ENCODE measurements around the gene GNB5.
"Not testable (repeated sequence)": the region's sequence is repeated elsewhere in the genome, so short reads cannot be mapped to it uniquely, and the experiment has no call there.

Gene GNB5

DNA sequence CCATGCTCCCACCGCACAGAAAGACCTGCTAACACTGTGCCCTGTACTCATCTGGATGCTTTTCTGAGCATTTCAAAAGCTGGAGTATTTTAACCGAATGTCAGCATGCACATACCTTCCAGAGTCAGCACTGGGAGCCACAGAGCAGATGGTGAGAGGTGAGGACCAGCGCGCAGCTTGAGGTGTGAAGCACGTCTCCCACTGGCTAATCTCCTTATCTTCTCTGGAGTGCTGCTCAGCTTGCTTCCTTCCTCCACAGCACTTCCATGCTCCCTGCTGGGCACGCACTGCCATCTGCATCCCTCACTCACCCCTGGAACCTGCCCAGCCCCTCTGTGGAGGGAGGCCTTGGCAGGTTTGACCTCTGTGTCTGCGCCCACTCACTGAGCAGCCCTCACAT, at the start of gene GNB5:
TSS of gene GNB5 (minus strand) at position 186 of the 400 bp plus-strand sequence. CDS start 6,716 bp downstream, outside the sequence.
- DNase-seq (ENCODE audit: low read depth) = no peak

GRCh38 chr15:52240166-52240565, 49.0 kb upstream of the GNB5 start:
- no peak for DNase-seq (ENCODE audit: low read depth)

DNA sequence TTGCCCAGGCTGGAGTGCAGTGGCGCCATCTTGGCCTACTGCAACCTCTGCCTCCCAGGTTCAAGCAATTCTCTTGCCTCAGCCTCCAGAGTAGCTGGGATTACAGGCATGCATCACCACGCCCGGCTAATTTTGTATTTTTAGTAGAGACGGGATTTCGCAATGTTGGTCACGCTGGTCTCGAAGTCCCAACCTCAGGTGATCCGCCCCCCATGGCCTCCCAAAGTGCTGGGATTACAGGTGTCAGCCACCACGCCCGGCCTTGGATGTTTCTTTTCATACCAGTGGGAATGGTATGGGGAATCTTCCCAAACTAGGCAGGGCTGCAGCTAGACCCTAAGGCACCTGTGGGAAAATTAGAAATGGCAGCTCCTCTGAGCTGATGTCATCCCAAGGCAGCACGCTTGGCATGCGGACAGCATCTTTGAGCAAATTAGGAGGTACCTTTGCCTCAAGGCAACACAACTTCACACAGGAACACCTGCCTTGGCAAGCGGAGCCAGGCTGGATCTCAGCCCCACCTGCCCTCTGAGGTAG, 47.9 kb upstream of the GNB5 start:
- DNase-seq (ENCODE audit: low read depth) = not testable (repeated sequence)

DNA sequence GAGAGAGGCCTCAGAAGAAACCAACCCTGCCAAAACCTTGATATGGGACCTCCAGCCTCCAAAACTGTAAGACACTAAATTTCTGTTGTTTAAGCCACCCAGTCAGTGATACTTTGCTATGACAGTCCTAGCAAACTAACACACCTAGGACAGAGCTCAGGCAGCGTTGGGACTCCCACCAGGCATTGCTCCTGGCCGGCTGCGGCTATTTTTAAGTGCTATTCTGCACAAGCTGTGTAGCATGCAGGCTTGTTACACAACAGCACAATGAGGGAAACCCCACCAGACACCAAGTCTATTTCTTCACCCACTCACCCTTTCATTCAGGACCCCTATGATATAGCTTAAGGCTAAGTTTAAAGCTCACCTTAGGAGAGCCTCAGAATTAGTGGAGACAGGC, 47.0 kb upstream of the GNB5 start:
- no peak for DNase-seq (ENCODE audit: low read depth)

DNA sequence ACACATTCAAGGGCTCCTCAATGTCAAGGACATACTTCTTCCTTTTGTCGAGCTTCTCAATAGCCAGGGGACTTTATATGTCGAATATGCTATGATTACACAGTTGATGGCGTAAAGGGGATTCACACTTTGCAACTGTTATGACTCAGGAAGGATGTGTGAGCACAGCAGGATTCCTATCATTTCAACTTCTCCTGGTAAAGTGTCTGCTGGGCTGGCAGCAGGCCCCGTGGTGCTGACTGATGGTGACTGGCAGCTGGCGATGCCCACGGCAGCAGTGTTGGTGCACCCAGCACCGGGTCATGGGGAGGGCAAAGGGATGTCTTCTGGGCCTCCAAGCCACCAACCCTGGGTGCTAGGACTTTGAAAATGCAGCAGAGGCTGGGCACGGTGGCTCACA, 44.8 kb upstream of the GNB5 start:
- no peak for DNase-seq (ENCODE audit: low read depth)

GRCh38 chr15:52234596-52235541, 43.7 kb upstream of the GNB5 start:
- no peak for DNase-seq (ENCODE audit: low read depth)

DNA sequence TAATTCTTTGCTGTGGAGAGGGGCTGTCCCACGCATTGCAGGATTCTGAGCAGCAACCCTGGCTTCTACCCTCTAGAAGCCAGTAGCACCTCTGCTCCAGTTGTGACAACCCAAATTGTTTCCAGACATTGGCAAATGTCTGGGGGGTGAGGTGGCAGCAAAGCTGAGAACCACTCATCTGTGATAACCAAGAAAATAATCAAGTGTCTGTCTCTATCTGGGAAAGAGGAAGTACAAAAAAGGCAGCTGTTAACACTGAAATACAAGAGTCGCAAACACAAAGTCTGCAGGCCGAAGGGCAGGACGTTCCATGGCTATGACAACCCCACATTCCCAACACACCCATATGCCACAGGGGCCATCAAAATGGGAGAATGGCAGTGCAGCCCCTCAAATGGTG, 42.2 kb upstream of the GNB5 start:
- no peak for DNase-seq (ENCODE audit: low read depth)

- DNase-seq (ENCODE audit: low read depth) = no peak
Observed at GRCh38 chr15:52232327-52232726, 41.1 kb upstream of the GNB5 start.

DNA sequence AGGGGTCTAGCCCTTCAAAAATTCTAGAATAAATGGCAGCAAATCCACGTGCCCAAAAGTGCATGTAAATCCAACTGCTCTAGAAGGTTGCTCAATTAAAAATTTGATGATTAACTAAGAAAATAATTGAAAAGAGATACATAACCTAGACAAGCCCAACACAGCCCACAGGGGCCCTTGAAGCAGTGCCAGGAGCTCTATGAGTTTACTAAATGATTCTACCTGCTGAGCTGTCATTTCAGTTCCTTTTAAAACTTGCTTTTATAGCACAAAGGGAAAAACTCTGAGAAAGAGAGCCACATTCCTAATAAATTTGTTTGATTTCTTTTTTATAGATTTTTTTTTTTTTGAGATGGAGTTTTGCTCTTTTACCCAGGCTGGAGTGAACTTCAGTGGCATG, 38.9 kb upstream of the GNB5 start:
- DNase-seq (ENCODE audit: low read depth) = no peak

DNA sequence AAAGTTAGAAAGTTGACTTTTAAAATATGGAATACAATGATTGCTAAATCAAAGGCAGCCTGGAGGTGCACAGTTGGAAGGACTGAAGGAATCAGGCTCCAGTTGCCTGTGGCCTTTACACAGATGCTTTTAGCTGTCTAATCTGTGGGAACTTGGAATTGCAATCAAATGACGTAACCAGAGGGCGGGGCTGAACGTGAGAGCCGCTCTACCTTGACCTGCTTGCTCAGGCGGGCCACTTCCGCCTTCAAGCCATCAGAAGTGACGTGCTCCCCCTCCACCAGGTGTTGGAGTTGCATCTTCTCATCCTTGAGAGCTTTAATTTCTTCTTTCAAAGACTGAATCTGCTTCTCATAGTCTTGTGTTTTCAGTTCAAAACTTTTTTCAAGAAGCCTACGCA, 37.7 kb upstream of the GNB5 start:
- no peak for DNase-seq (ENCODE audit: low read depth)

GRCh38 chr15:52227456-52227855, 36.3 kb upstream of the GNB5 start:
- DNase-seq (ENCODE audit: low read depth) = peak; percentile 39

DNA sequence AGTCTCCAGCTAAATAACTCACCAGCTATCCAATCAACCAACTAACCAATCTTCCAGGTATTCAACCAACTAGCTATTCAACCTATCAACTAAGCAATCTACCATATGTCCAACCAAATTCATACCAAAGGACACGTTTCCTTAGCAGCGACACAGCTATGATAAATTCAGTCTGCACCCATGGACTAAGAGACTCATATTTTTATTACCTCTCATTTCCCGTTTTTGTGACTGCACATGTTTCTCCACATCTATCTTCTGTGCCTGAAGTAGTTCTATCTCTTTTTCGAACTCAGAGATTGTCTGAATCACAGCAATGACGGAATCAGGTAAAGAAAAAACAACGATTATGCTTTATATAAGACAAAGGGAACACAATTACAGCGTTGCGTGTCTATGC, 34.0 kb upstream of the GNB5 start:
- DNase-seq (ENCODE audit: low read depth) = no peak

DNA sequence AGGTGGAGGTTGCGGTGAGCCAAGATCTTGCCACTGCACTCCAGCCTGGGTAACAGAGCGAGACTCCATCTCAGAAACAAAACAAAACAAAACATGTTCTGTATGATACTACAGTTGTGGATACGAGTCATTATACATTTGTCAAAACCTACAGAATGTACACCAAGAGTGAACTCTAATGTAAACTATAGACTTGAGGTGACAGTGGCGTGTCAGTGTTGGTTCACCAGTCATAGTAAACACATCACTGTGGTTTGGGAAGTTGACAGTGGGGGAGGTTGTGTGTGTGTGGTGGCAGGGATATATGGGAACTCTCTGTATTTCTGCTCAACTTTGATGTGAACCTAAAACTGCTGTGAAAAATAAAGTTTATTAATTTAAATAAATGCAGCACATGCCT, 33.0 kb upstream of the GNB5 start:
- no peak for DNase-seq (ENCODE audit: low read depth)

GRCh38 chr15:52221730-52222129, 30.5 kb upstream of the GNB5 start:
- no peak for DNase-seq (ENCODE audit: low read depth)

GRCh38 chr15:52220937-52221660, 29.9 kb upstream of the GNB5 start:
- DNase-seq (ENCODE audit: low read depth) = no peak

GRCh38 chr15:52220251-52220650, 29.1 kb upstream of the GNB5 start:
- DNase-seq (ENCODE audit: low read depth) = no peak

DNA sequence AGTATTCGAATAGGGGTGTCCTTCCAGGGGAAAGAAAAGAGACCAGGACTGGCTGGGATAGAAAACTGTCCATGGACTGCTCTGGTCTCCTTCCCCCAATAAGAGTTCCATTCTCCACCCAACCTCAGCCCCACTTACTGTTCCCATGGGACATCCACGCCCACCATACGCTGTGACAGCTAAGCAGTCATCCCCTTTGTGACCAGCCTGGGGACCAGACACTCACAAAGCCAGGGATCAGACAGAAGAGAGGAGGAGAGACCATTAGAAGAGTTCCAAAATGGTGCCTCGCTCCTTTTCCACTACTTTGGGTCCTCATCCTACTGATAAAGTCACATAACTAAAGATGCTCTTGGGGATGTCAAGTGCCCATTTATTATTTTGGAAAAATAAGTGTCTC, 27.6 kb upstream of the GNB5 start:
- DNase-seq (ENCODE audit: low read depth) = no peak

DNA sequence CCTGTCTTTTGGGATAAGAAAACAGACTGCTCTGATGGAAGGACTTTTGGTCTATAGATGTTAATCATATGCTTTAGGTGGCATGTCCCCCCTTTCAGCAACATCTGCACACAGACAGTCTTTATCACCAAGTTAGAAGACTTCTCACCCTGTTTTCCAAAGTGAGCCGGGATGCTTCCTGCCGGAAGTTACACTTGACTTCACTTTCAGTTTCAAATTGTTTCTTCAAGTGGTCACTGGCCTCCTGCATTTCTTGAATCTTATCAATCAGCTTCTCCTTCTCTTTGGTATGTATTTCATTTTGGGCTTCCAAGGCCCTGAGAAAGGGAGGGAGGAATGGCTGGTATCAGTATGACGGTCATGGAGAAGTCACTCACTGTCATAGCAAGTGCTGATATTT, 27.2 kb upstream of the GNB5 start:
- DNase-seq (ENCODE audit: low read depth) = no peak

DNA sequence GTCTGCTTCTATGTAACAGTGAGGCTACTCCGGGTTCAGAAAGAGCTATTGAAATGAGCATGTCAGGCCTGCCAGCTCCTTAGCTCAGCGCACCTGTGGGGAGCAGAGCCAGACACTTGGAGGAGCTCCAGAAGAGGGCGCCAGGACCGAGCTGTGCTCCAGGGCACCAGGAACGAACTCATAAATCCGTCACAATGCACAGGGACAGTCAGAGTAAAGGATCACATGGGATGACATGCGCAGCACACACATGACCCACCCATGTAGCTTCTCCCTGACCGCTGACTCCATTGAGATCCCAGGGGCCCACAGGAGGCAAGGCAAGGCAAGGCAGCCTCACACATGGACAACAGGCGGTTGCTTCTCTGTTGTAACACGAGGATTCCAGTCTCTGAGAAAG, 26.0 kb upstream of the GNB5 start:
- DNase-seq (ENCODE audit: low read depth) = no peak

- DNase-seq (ENCODE audit: low read depth) = no peak
Observed at GRCh38 chr15:52214553-52214952, 23.4 kb upstream of the GNB5 start.

DNA sequence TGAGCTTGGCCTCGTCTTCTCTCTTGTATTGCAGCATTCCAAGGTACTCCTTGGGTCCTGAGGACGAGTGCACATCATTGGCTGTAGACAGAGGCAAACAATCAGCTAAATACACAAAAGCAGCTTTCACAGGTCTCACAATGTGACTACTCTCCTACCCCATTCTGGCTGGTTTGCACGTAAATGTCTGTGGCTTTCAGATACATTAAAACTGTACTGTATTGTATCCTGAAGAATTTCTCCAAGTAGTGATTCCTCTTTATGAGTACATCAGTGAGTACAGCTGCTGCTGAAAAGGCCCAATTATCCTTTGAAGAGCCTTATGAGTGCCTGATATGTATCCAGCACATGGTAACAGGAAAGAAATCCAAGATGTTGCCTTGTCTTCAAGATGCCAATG, 22.0 kb upstream of the GNB5 start:
- DNase-seq (ENCODE audit: low read depth) = no peak

DNA sequence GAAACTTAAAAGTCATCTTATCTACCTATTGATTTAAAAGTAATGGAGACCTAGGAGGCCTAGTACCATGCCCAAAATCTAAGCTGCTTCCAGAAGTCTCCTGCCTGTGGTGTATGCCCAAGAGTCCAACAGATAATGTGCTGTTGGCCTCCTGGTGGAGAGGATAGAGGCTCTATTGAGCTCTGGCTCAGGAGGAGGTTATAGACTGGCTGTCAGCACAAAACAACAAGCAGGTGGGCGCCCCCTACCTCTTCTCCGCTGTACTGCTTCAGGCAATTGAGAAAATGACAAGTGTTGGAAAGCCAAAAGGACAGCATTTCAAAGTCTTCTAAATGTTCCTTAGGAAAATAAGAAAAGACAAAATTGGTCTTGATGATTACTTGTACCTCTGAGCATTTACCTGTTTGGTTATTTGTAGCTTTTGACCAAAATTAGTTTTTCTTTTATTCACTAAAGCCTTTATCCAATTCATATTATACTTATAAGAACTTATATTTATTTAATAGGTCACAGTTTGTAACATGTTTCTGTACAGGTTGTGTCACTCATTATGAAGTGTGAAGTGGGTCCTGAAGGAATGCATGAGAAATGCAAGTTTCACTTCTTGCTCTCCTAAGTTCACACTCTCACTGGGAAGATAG, 17.2 kb upstream of the GNB5 start:
- DNase-seq (ENCODE audit: low read depth) = peak; percentile 61

- no peak for DNase-seq (ENCODE audit: low read depth)
Observed at GRCh38 chr15:52207191-52207590, 16.0 kb upstream of the GNB5 start.
